ENCODE measurements around the gene TRPV3. TPM values are rescaled to one million over a fixed set of nuclear protein-coding genes. Genes with fewer than 3 reads are reported as not detected.
A peak's percentile ranks its signal among the peaks of the same experiment; 100 is the strongest.

Gene TRPV3
- total and polyA plus RNA-seq, 2 experiments from 2014 or later: 0.15 to 0.69 TPM

DNA sequence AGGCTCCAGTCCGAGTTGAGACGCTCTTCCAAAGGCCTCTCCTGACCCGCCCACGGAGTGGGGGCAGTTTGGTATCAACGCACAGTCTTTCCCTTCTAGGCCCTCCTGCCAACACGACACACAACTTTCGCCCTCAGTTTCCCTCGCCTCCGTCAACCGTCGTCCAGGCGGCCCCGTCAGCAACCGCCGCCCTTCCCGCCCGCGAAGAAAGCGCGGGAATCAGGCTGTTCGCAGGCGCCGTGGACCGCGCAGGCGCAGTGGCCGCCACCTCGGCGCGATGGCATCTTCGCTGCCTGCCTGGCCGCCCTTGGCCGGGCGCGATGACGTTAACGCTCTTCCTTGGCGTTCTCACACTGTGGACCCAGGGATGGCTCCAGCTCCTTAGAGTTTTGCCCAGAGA lies 86.0 kb downstream of the TRPV3 start, which contains the start of gene SPATA22:
Gene SPATA22 (minus strand): TSS at position 221 of the 400 bp plus-strand sequence. CDS start 2,494 bp downstream, outside the sequence.
- TF ChIP-seq ZNF114 (CRISPR knock-in tag; IDR thresholded peaks at IDR 0.05) (no peak), EZH2phosphoT487 (IDR thresholded peaks at IDR 0.05; ENCODE audit: unreplicated experiment) (no peak), ZNF331 (CRISPR knock-in tag; IDR thresholded peaks at IDR 0.05; ENCODE audit: low read depth) (no peak), STAT1 (IDR thresholded peaks at IDR 0.05; ENCODE audit: unreplicated experiment) (no peak), NANOG (IDR thresholded peaks at IDR 0.05; ENCODE audit: borderline replicate concordance) (no peak), JUNB (IDR thresholded peaks at IDR 0.05; ENCODE audit: unreplicated experiment) (no peak)
- TF ChIP-seq, protein P1, sequence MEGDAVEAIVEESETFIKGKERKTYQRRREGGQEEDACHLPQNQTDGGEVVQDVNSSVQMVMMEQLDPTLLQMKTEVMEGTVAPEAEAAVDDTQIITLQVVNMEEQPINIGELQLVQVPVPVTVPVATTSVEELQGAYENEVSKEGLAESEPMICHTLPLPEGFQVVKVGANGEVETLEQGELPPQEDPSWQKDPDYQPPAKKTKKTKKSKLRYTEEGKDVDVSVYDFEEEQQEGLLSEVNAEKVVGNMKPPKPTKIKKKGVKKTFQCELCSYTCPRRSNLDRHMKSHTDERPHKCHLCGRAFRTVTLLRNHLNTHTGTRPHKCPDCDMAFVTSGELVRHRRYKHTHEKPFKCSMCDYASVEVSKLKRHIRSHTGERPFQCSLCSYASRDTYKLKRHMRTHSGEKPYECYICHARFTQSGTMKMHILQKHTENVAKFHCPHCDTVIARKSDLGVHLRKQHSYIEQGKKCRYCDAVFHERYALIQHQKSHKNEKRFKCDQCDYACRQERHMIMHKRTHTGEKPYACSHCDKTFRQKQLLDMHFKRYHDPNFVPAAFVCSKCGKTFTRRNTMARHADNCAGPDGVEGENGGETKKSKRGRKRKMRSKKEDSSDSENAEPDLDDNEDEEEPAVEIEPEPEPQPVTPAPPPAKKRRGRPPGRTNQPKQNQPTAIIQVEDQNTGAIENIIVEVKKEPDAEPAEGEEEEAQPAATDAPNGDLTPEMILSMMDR (conservative IDR thresholded peaks at IDR 0.05; ENCODE audit: low read depth in 2 of 2): no peak
- TF ChIP-seq, protein P2, sequence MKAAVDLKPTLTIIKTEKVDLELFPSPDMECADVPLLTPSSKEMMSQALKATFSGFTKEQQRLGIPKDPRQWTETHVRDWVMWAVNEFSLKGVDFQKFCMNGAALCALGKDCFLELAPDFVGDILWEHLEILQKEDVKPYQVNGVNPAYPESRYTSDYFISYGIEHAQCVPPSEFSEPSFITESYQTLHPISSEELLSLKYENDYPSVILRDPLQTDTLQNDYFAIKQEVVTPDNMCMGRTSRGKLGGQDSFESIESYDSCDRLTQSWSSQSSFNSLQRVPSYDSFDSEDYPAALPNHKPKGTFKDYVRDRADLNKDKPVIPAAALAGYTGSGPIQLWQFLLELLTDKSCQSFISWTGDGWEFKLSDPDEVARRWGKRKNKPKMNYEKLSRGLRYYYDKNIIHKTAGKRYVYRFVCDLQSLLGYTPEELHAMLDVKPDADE (IDR thresholded peaks at IDR 0.05): no peak
- no peak for DNase-seq (ENCODE audit: low spot score)
- Histone ChIP-seq H2AFZ (peak within 1 kb of the TSS; percentile 93), H3K79me2 (replicated peaks; ENCODE audit: insufficient read depth) (no peaks in the 10 kb centered on the region), H4K20me1 (replicated peaks; ENCODE audit: insufficient read depth) (no peaks in the 10 kb centered on the region), H3K27me3 (ENCODE audit: insufficient read depth) (no peaks in the 10 kb centered on the region), H3F3A (replicated peaks; ENCODE audit: low read depth) (no peaks in the 10 kb centered on the region), H3K4me2 (no peak within 1 kb of the TSS), H3K4me3 (no peak within 1 kb of the TSS), H3K9me2 (ENCODE audit: insufficient read depth) (no peaks in the 10 kb centered on the region), H3K27ac (ENCODE audit: low read depth) (no peak within 1 kb of the TSS), H3K36me3 (ENCODE audit: insufficient read depth) (no peaks in the 10 kb centered on the region), H3K4me1 (ENCODE audit: insufficient read depth) (peaks cover 10% of the 10 kb centered on the region)
- H3K27me3 Mint-ChIP-seq (ENCODE audit: insufficient read depth, low read depth, poor library complexity): peaks cover 1% of the 10 kb centered on the region
- no peak within 1 kb of the TSS for H3K27ac Mint-ChIP-seq
- H3K4me1 Mint-ChIP-seq: peaks cover 14% of the 10 kb centered on the region; the same call in 2 of the 3 replicates
- H3K4me3 Mint-ChIP-seq: no peak within 1 kb of the TSS
- H3K36me3 Mint-ChIP-seq (ENCODE audit: low read depth): no peaks in the 10 kb centered on the region
- H3K9me3 Mint-ChIP-seq: no peaks in the 10 kb centered on the region; the same call in 2 of the 3 replicates
- ATAC-seq: no peak

DNA sequence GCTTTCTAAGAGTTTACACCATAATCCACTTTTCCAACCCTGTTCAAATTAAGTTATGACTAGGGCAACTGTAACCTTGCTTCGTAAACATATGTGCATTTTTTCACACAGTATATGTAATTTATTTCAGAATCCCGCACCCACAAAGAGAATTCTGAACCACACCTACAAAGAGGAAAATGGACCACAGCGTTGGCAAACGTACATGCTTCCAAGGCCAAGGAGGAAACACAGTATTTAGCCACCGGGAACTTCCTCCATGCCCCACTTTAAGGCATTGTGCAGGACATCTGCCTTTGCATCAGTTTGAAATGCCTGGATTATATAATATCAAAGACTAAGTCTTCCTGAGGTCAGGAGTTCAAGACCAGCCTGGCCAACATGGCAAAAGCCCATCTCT lies 88.1 kb downstream of the TRPV3 start:
- Histone ChIP-seq H3K27ac (ENCODE audit: low read depth) (no peak overlapping the region), H3K79me2 (replicated peaks; ENCODE audit: insufficient read depth) (no peaks in the 10 kb centered on the region), H3F3A (replicated peaks; ENCODE audit: low read depth) (no peaks in the 10 kb centered on the region), H2AFZ (no peak overlapping the region), H3K9me2 (ENCODE audit: insufficient read depth) (no peaks in the 10 kb centered on the region), H4K20me1 (replicated peaks; ENCODE audit: insufficient read depth) (no peaks in the 10 kb centered on the region), H3K4me2 (no peak overlapping the region), H3K4me1 (ENCODE audit: insufficient read depth) (no peaks in the 10 kb centered on the region), H3K27me3 (ENCODE audit: insufficient read depth) (no peaks in the 10 kb centered on the region), H3K36me3 (ENCODE audit: insufficient read depth) (no peaks in the 10 kb centered on the region), H3K4me3 (no peak overlapping the region)
- ATAC-seq (no peak), DNase-seq (ENCODE audit: low spot score) (no peak)
- H3K4me1 Mint-ChIP-seq: no peaks in the 10 kb centered on the region
- peaks cover 2% of the 10 kb centered on the region; the same call in 1 of the 3 replicates for H3K9me3 Mint-ChIP-seq
- H3K4me3 Mint-ChIP-seq: no peak overlapping the region
- no peak overlapping the region for H3K27ac Mint-ChIP-seq
- peaks cover 1% of the 10 kb centered on the region for H3K27me3 Mint-ChIP-seq (ENCODE audit: insufficient read depth, low read depth, poor library complexity)
- no peaks in the 10 kb centered on the region for H3K36me3 Mint-ChIP-seq (ENCODE audit: low read depth)
- TF ChIP-seq EZH2phosphoT487 (IDR thresholded peaks at IDR 0.05; ENCODE audit: unreplicated experiment) (no peak), CREB1 (CRISPR knock-in tag; IDR thresholded peaks at IDR 0.05; ENCODE audit: low read depth) (no peak), EZH2 (IDR thresholded peaks at IDR 0.05; ENCODE audit: low read depth, unreplicated experiment) (no peak), POLR2AphosphoS5 (IDR thresholded peaks at IDR 0.05; ENCODE audit: low read depth) (no peak), STAT1 (IDR thresholded peaks at IDR 0.05; ENCODE audit: unreplicated experiment) (no peak)
- TF ChIP-seq, protein P3, sequence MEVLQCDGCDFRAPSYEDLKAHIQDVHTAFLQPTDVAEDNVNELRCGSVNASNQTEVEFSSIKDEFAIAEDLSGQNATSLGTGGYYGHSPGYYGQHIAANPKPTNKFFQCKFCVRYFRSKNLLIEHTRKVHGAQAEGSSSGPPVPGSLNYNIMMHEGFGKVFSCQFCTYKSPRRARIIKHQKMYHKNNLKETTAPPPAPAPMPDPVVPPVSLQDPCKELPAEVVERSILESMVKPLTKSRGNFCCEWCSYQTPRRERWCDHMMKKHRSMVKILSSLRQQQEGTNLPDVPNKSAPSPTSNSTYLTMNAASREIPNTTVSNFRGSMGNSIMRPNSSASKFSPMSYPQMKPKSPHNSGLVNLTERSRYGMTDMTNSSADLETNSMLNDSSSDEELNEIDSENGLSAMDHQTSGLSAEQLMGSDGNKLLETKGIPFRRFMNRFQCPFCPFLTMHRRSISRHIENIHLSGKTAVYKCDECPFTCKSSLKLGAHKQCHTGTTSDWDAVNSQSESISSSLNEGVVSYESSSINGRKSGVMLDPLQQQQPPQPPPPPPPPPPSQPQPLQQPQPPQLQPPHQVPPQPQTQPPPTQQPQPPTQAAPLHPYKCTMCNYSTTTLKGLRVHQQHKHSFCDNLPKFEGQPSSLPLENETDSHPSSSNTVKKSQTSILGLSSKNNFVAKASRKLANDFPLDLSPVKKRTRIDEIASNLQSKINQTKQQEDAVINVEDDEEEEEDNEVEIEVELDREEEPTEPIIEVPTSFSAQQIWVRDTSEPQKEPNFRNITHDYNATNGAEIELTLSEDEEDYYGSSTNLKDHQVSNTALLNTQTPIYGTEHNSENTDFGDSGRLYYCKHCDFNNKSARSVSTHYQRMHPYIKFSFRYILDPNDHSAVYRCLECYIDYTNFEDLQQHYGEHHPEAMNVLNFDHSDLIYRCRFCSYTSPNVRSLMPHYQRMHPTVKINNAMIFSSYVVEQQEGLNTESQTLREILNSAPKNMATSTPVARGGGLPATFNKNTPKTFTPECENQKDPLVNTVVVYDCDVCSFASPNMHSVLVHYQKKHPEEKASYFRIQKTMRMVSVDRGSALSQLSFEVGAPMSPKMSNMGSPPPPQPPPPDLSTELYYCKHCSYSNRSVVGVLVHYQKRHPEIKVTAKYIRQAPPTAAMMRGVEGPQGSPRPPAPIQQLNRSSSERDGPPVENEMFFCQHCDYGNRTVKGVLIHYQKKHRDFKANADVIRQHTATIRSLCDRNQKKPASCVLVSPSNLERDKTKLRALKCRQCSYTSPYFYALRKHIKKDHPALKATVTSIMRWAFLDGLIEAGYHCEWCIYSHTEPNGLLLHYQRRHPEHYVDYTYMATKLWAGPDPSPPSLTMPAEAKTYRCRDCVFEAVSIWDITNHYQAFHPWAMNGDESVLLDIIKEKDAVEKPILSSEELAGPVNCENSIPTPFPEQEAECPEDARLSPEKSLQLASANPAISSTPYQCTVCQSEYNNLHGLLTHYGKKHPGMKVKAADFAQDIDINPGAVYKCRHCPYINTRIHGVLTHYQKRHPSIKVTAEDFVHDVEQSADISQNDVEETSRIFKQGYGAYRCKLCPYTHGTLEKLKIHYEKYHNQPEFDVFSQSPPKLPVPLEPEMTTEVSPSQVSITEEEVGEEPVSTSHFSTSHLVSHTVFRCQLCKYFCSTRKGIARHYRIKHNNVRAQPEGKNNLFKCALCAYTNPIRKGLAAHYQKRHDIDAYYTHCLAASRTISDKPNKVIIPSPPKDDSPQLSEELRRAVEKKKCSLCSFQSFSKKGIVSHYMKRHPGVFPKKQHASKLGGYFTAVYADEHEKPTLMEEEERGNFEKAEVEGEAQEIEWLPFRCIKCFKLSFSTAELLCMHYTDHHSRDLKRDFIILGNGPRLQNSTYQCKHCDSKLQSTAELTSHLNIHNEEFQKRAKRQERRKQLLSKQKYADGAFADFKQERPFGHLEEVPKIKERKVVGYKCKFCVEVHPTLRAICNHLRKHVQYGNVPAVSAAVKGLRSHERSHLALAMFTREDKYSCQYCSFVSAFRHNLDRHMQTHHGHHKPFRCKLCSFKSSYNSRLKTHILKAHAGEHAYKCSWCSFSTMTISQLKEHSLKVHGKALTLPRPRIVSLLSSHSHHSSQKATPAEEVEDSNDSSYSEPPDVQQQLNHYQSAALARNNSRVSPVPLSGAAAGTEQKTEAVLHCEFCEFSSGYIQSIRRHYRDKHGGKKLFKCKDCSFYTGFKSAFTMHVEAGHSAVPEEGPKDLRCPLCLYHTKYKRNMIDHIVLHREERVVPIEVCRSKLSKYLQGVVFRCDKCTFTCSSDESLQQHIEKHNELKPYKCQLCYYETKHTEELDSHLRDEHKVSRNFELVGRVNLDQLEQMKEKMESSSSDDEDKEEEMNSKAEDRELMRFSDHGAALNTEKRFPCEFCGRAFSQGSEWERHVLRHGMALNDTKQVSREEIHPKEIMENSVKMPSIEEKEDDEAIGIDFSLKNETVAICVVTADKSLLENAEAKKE (CRISPR knock-in tag; IDR thresholded peaks at IDR 0.05): no peak
- TF ChIP-seq, protein P2 (IDR thresholded peaks at IDR 0.05): no peak
